Kidney (tissue), 14 donors: ENCODE measurements around the gene FBXO33. TPM values are rescaled to one million over a fixed set of nuclear protein-coding genes. Genes with fewer than 3 reads are reported as not detected.
A peak's percentile ranks its signal among the peaks of the same experiment; 100 is the strongest.

ENCODE experiments used
- DNase-seq, 5 donors: peaks; one replicate each; pipeline ENCODE4 v3.0.0-alpha.2; 2013 to 2020
- FAIRE-seq: peaks from 2 replicates; lab custom pipeline; 2012; peaks lifted over from hg19 to GRCh38; lab: Jason Lieb, UNC
- H3K27ac ChIP-seq, 2 donors: one replicate each; pipeline ENCODE4 v1.7.0; 2013; ENCODE audit warnings: low read depth in 2 of 2, low read length in 2 of 2, inconsistent platforms in 1 of 2
- H3K27me3 ChIP-seq: one replicate; pipeline ENCODE4 v1.7.1; 2013; ENCODE audit warnings: low read length, inconsistent platforms; ENCODE audit not compliant: control insufficient read depth, insufficient read depth
- H3K36me3 ChIP-seq, 3 donors: one replicate each; pipeline versions ENCODE4 v1.7.0 to v1.7.1; 2013; ENCODE audit warnings: low read length in 3 of 3, control low read depth in 1 of 3, inconsistent platforms in 1 of 3; ENCODE audit not compliant: insufficient read depth in 3 of 3, control insufficient read depth in 2 of 3
- H3K4me1 ChIP-seq, 3 donors: one replicate each; pipeline versions ENCODE4 v1.7.0 to v1.7.1; 2013; ENCODE audit warnings: low read length in 3 of 3, inconsistent platforms in 1 of 3, low read depth in 1 of 3; ENCODE audit not compliant: control insufficient read depth in 2 of 3, insufficient read depth in 2 of 3
- H3K4me3 ChIP-seq, 3 donors: one replicate each; pipeline versions ENCODE4 v1.7.0 to v1.8.1; 2013; ENCODE audit warnings: low read length in 3 of 3, control low read depth in 1 of 3, inconsistent platforms in 1 of 3
- H3K9ac ChIP-seq, 3 donors: one replicate each; pipeline versions ENCODE4 v1.7.0 to v1.7.1; 2013; ENCODE audit warnings: low read length in 3 of 3, control low read depth in 1 of 3, inconsistent platforms in 1 of 3
- H3K9me3 ChIP-seq, 3 donors: one replicate each; pipeline versions ENCODE4 v1.7.0 to v1.7.1; 2013; ENCODE audit warnings: low read length in 3 of 3, control low read depth in 1 of 3, inconsistent platforms in 1 of 3; ENCODE audit not compliant: control insufficient read depth in 2 of 3, insufficient read depth in 1 of 3
- intact Hi-C: fragments of 100-400 bp; cut with DNase I; formaldehyde crosslinking; loops from one replicate; pipeline ENCODE4 v1.11.1; 2022
- polyA plus RNA-seq: library from polyadenylated mRNA; stranded (reverse); fragments of 350-450 nt; fragmentation: Illumina TruSeq; extraction: RNeasy Lipid Tissue Mini Kit (QIAGEN cat#74804); gene quantifications from one replicate; pipeline ENCODE4 v1.2.3, GENCODE V29; 2014; ENCODE audit warnings: low read depth, low replicate concordance; ENCODE audit not compliant: insufficient read depth
- total RNA-seq: library from RNA; stranded (reverse); fragmentation: NEBNext Ultra II Directional; extraction: Animal tissue kit (Norgen Biotek cat#: 25700); gene quantifications from one replicate; pipeline ENCODE4 v1.2.1, GENCODE V29; 2021
- TF ChIP-seq, protein P1 (sequence below): IDR thresholded peaks from 3 replicates; pipeline ENCODE4 v1.5.1; 2012; ENCODE audit warnings: mild to moderate bottlenecking, moderate library complexity, borderline replicate concordance; ENCODE audit not compliant: insufficient read depth; ENCODE audit errors: extremely low read depth
- donor health status: control.
- donor health status: control.
- donor health status: control.
- donor health status: control.
- donor health status: control.
- donor health status: DM: yes; HTN: yes; CAD: no.
- donor health status: Normal renal cell carcinoma (clear cell type).

Gene FBXO33
- total and polyA plus RNA-seq, 2 donors from 2014 or later: 6.5 to 11.2 TPM

GRCh38 chr14:39428118-39428517 lies 4.1 kb downstream of the FBXO33 start:
- DNase-seq (no peak), FAIRE-seq (no peak)
- Histone ChIP-seq H3K4me1 (peaks cover 5 to 15% (median 10%) of the 10 kb centered on the region in 3 donors), H3K4me3 (no peak overlapping the region), H3K27ac (no peak overlapping the region), H3K9me3 (no peaks in the 10 kb centered on the region), H3K27me3 (no peaks in the 10 kb centered on the region), H3K9ac (no peak overlapping the region), H3K36me3 (no peaks in the 10 kb centered on the region)
- TF ChIP-seq, protein P1, sequence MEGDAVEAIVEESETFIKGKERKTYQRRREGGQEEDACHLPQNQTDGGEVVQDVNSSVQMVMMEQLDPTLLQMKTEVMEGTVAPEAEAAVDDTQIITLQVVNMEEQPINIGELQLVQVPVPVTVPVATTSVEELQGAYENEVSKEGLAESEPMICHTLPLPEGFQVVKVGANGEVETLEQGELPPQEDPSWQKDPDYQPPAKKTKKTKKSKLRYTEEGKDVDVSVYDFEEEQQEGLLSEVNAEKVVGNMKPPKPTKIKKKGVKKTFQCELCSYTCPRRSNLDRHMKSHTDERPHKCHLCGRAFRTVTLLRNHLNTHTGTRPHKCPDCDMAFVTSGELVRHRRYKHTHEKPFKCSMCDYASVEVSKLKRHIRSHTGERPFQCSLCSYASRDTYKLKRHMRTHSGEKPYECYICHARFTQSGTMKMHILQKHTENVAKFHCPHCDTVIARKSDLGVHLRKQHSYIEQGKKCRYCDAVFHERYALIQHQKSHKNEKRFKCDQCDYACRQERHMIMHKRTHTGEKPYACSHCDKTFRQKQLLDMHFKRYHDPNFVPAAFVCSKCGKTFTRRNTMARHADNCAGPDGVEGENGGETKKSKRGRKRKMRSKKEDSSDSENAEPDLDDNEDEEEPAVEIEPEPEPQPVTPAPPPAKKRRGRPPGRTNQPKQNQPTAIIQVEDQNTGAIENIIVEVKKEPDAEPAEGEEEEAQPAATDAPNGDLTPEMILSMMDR: no peak
- intact Hi-C loops: no loop called here

DNA sequence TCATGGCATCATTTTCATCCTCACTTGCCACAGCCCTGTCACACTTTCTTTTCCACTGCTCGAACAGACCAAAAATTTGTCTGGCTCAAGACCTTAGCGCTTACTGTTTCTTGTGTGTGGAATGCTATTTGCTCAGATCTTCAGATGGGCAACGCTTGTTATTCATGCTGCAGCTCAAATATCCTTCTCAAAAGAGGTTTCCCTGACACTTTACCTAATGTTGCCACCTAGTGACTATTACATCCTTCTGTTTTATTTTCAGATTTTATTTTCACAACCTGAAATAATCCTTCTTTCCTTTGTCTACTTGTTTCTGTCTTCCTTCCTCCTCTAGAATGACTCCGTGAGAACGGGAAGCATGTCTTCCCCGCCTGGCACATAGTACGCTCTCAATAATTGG lies 5.6 kb downstream of the FBXO33 start:
- peaks cover 5 to 15% (median 10%) of the 10 kb centered on the region in 3 donors for H3K4me1 ChIP-seq
- no peak overlapping the region for H3K9ac ChIP-seq
- H3K27me3 ChIP-seq: no peaks in the 10 kb centered on the region
- no peaks in the 10 kb centered on the region for H3K36me3 ChIP-seq
- no peak overlapping the region for H3K27ac ChIP-seq
- intact Hi-C loops: no loop called here
- DNase-seq: peak in 2 of 5 donors; percentile 38 to 49
- TF ChIP-seq, protein P1: no peak
- H3K4me3 ChIP-seq: no peak overlapping the region
- no peak for FAIRE-seq
- no peaks in the 10 kb centered on the region for H3K9me3 ChIP-seq

GRCh38 chr14:39425947-39426346 lies 6.3 kb downstream of the FBXO33 start:
- no peak overlapping the region for H3K4me3 ChIP-seq
- intact Hi-C loops: no loop called here
- DNase-seq (no peak), FAIRE-seq (peak; percentile 76)
- H3K4me1 ChIP-seq: peaks cover 5 to 13% (median 10%) of the 10 kb centered on the region in 3 donors
- H3K27me3 ChIP-seq: no peaks in the 10 kb centered on the region
- TF ChIP-seq, protein P1: no peak
- H3K9me3 ChIP-seq: no peaks in the 10 kb centered on the region
- no peak overlapping the region for H3K9ac ChIP-seq
- H3K27ac ChIP-seq: no peak overlapping the region
- H3K36me3 ChIP-seq: no peaks in the 10 kb centered on the region

- Histone ChIP-seq H3K27ac (no peak overlapping the region), H3K27me3 (no peaks in the 10 kb centered on the region), H3K4me3 (no peak overlapping the region), H3K4me1 (peaks cover 0 to 5% (median 4%) of the 10 kb centered on the region in 3 donors), H3K36me3 (no peaks in the 10 kb centered on the region), H3K9ac (no peak overlapping the region), H3K9me3 (no peaks in the 10 kb centered on the region)
- TF ChIP-seq, protein P1: no peak
- intact Hi-C loops: no loop called here
- FAIRE-seq: no peak
- DNase-seq: no peak
Observed at GRCh38 chr14:39423793-39424192, 8.4 kb downstream of the FBXO33 start.
